Omental fat pad (tissue), 4 donors: ENCODE data around the gene TMEM176A. TPM values are rescaled to one million over a fixed set of nuclear protein-coding genes. Genes with fewer than 3 reads are reported as not detected.
"Not testable (repeated sequence)": the region's sequence is repeated elsewhere in the genome, so short reads cannot be mapped to it uniquely, and the experiment has no call there.

Source experiments
- ATAC-seq: fragments of 150-250 bp; one replicate; pipeline ENCODE4 v1.9.1; 2016; ENCODE audit warnings: mild to moderate bottlenecking, moderate library complexity; ENCODE audit not compliant: low FRiP score
- DNase-seq: peaks from one replicate; pipeline ENCODE4 v3.0.0-alpha.2; 2019; ENCODE audit warnings: low spot score
- total RNA-seq, 4 donors: library from RNA; depleted of rRNA; stranded (reverse); fragments of >200 nt; gene quantifications; one replicate each; pipeline ENCODE4 v1.1.0, GENCODE V29; 2016
- TF ChIP-seq, protein P1 (sequence below), 3 donors: fragments of 450-650 bp; IDR thresholded peaks; one replicate each; pipeline ENCODE4 v1.5.1; 2016 to 2017; ENCODE audit warnings: antibody characterized with exemption in 3 of 3, mild to moderate bottlenecking in 3 of 3, moderate library complexity in 2 of 3

The TMEM176A gene
- total RNA-seq, 4 donors from 2014 or later = 18.1 to 105 (median 48.6) TPM

DNA sequence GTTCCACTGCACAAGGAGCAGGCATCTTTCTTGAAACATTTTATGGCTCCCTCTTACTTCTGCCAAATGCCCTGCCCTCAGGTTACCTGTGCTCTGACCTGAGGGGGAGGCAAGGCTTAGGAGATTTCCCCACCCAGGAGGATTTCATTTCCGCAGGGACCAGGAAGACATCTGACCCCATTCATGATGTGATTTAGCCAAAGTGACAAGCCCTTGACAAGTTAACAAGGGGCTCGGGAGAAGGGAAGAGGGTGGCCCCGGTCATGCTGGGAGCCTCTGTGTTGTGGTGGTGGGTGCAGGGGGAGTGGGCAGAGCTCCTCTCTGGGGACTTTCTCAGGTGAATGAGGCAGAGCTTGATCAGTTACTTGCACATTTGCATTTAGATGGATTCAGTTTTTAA is 44.4 kb upstream of the TMEM176A start:
- TF ChIP-seq, protein P1, sequence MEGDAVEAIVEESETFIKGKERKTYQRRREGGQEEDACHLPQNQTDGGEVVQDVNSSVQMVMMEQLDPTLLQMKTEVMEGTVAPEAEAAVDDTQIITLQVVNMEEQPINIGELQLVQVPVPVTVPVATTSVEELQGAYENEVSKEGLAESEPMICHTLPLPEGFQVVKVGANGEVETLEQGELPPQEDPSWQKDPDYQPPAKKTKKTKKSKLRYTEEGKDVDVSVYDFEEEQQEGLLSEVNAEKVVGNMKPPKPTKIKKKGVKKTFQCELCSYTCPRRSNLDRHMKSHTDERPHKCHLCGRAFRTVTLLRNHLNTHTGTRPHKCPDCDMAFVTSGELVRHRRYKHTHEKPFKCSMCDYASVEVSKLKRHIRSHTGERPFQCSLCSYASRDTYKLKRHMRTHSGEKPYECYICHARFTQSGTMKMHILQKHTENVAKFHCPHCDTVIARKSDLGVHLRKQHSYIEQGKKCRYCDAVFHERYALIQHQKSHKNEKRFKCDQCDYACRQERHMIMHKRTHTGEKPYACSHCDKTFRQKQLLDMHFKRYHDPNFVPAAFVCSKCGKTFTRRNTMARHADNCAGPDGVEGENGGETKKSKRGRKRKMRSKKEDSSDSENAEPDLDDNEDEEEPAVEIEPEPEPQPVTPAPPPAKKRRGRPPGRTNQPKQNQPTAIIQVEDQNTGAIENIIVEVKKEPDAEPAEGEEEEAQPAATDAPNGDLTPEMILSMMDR (IDR thresholded peaks at IDR 0.05) = no peak
- DNase-seq (no peak), ATAC-seq (no peak)

DNA sequence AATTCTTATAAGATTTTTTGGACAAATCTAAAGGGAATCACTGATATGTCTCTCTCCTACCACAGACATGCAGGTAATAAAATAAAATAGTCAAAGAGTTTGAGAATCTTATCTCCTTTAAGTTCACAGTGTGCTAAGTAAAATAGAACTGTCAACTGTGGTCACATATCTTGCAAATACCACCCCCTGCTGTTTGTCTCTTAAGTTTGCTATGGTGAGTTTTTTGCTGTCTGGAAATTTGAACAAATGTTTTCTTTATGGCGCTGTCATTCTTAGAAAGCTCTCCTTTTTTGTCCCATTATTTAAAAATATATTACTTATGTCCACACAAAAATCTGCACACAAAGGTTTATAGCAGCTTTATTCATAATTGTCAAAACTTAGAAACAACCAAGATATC is 43.7 kb upstream of the TMEM176A start:
- no peak for DNase-seq
- TF ChIP-seq, protein P1 (IDR thresholded peaks at IDR 0.05) = no peak
- no peak for ATAC-seq

DNA sequence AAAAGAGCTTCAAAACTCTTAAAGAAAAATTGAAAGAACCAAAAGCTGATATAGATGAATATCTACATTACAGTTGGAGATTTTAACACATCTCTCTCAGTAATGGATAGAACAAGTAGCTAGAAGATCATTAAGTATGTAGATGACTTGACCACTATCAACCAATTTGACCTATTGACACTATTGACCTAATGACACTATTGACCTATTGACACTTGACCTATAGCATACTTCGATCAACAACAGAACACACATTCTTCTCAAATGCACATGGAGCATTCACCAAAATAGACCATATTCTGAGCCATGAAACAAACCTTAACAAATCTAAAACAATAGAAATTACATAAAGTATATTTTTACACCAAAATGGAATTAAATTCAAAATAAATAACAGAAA is 41.1 kb upstream of the TMEM176A start:
- TF ChIP-seq, protein P1 (IDR thresholded peaks at IDR 0.05) = no peak
- DNase-seq (no peak), ATAC-seq (no peak)

DNA sequence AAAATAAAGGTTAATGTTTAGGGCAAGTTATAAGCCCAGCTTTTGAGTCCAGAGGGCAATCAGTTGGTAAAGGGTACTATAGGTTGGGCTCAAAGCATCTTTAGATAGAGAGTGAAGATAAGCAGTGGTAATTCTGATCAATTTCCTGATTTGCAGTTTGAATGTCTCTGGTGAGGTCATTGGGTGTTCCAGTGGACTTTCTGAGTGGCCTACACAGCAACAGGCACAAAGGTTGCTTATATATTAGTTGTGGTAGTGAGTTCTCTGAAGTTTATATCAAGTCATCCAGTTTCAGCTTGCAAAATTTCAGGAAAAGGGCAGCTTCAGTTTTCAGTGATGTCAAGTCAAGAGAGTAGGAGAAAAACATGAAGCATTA is 34.2 kb upstream of the TMEM176A start:
- DNase-seq (no peak), ATAC-seq (no peak)
- TF ChIP-seq, protein P1 (IDR thresholded peaks at IDR 0.05) = no peak

DNA sequence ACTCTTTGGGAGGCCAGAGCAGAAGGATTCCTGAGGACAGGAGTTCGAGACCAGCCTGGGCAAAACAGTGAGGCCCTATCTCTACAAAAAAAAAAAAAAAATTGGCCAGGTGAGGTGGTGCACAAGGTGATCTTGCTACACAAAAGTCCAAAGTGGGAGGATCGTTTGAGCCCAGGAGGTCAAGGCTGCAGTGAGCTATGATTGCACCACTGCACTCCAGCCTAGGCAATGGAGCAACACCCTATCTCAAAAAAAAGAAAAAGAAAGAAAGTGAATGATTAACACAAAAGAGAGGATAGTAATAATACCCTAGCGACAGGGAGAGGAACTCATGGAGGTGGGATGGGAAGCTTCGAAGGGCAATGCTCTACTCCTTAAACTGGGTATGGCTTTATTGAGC is 30.8 kb upstream of the TMEM176A start:
- no peak for ATAC-seq
- TF ChIP-seq, protein P1 (IDR thresholded peaks at IDR 0.05) = no peak
- no peak for DNase-seq

DNA sequence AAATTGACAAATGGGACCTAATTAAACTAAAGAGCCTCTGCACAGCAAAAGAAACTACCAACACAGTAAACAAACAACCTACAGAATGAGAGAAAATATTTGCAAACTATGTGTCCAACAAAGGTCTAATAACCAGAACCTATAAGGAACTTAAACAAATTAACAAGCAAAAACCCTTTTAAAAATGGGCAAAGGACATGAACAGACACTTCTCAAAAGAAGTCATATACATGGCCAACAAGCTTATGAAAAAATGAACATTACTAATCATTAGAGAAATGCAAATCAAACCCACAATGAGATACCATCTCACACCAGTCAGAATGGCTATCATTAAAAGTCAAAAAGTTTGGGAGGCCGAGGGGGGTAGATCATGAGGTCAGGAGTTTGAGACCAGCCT is 26.4 kb upstream of the TMEM176A start:
- DNase-seq, ATAC-seq: not testable (repeated sequence)

DNA sequence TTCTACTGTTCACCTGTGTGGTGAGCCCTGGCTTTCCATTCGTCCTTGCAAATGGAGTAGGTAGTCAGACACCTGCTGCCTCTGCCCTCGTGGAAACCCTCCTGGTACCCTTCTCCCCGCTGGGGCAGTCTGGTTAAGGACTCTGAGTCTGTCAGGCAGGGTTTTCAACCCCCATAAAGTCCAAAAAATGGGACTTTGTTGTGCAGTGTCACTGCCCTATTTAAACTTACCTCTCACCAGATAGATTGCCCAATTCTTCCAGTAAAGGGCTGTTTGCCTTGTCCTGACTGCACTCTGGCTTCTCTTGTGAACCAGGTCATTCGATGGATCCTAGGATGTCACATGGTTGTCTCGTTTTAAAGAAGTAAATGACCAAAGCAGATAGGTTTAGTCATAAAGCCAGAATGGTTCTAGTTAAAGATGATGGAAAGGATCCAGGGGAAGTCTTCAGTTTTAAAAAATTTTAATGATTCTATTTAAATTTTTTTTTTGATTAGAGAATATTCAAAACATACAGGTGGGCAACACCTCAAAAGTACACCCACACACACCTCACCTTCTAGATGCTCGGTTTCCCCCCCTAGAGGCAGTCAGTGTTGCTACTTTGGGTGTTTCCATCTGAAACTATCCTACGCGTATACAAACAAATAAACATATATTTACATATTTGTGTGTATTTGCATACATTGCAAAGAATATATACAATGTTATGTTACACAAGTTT is 22.4 kb upstream of the TMEM176A start:
- TF ChIP-seq, protein P1 (IDR thresholded peaks at IDR 0.05) = no peak
- ATAC-seq (no peak), DNase-seq (no peak)
